Caki2 (cell line): ENCODE measurements around the gene GPALPP1. TPM values are rescaled to one million over a fixed set of nuclear protein-coding genes. Genes with fewer than 3 reads are reported as not detected.
A peak's percentile ranks its signal among the peaks of the same experiment; 100 is the strongest.
"Not testable (repeated sequence)": the region's sequence is repeated elsewhere in the genome, so short reads cannot be mapped to it uniquely, and the experiment has no call there.

Source experiments
- DNase-seq: peaks from one replicate; pipeline ENCODE4 v3.0.0-alpha.2; 2015; ENCODE audit warnings: low read depth
- in situ Hi-C: cut with HindIII; loops from 2 replicates; pipeline ENCODE4 v1.10.0; 2016; ENCODE audit warnings: low sequenced_read_pairs, low pct_unique_long_range_greater_than_20kb, mixed read lengths
- total RNA-seq: library from RNA; depleted of rRNA; stranded (reverse); fragments of >200 nt; shearing (Covaris generic); gene quantifications from 2 replicates; pipeline ENCODE4 v1.2.3, GENCODE V29; 2014; ENCODE audit warnings: low replicate concordance; rRNA removed

Gene GPALPP1
- total RNA-seq: 13.8 and 20.9 TPM in 2 replicates

- in situ Hi-C loops: no loop called here
- DNase-seq: peak; percentile 74
Measured at GRCh38 chr13:44989071-44989889, at the start of gene GPALPP1, which contains the start of gene NUFIP1. TSS of gene GPALPP1 (plus strand) at chr13:44989538. CDS start at chr13:44989655, 117 bp downstream. TSS of gene NUFIP1 (minus strand) at chr13:44989471. CDS start at chr13:44989436, 35 bp downstream.

- DNase-seq, in situ Hi-C loops: not testable (repeated sequence)
Measured at GRCh38 chr13:44943411-44943810, 45.9 kb upstream of the GPALPP1 start.

GRCh38 chr13:44951184-44951583 lies 38.2 kb upstream of the GPALPP1 start:
- in situ Hi-C loops: no loop called here
- DNase-seq: no peak

GRCh38 chr13:44952671-44953070 lies 36.7 kb upstream of the GPALPP1 start:
- no peak for DNase-seq
- in situ Hi-C loops: no loop called here

- in situ Hi-C loops: no loop called here
- DNase-seq: no peak
Measured at GRCh38 chr13:44954224-44954623, 35.1 kb upstream of the GPALPP1 start.

GRCh38 chr13:44955406-44955805 lies 33.9 kb upstream of the GPALPP1 start:
- in situ Hi-C loops: no loop called here

GRCh38 chr13:44961997-44962396 lies 27.3 kb upstream of the GPALPP1 start:
- no peak for DNase-seq
- in situ Hi-C loops: no loop called here

More at GRCh38 chr13:44955406-44955805, 33.9 kb upstream of the GPALPP1 start:
- DNase-seq: no peak

GRCh38 chr13:44967704-44968433 lies 21.5 kb upstream of the GPALPP1 start:
- in situ Hi-C loops: no loop called here
- DNase-seq: no peak

GRCh38 chr13:44968434-44968815 lies 20.9 kb upstream of the GPALPP1 start:
- DNase-seq: no peak
- in situ Hi-C loops: no loop called here

GRCh38 chr13:44969551-44970484 lies 19.5 kb upstream of the GPALPP1 start:
- peak; percentile 37 for DNase-seq
- in situ Hi-C loops: no loop called here

DNA sequence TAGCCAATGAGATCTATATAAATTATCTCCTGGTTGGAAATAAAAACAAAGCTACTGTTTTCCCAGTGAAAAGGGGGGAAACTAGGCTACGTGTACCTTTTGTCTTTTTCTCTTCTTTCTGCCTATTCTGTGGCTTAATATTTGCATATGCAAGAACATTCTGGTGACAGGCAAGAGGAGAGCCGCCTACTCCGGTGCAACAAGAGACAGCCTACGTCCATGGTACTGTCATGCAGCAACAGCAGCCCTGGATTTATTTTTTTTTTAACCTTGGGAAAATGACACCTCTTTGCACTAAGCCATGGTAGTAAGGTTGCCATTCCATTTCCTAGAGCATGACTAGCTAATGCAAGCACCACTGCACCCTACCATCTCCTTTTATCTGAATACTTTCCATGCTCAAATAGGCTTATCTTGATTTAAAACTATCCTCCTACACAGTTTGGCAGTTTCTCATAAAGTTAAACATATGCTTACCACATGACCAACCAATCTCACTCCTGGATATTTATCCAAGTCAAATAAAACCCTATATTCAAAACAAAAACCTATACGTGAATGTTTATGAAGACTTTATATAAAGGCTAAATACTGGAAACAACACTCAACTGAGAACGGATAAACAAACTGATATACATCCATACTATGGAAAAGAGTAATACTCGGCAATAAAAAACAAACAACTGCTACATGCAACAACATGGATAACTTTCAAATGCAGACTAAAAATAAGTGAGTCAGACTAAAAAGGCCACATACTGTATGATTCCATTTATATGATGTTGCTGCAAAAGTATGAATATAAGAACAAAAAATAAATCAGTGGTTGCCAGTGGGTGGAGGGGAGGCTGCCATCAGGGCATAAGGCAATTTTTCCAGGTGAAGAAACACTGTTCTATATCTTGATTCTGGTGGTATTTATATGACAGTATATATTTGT lies 17.4 kb upstream of the GPALPP1 start:
- in situ Hi-C loops: no loop called here
- no peak for DNase-seq

DNA sequence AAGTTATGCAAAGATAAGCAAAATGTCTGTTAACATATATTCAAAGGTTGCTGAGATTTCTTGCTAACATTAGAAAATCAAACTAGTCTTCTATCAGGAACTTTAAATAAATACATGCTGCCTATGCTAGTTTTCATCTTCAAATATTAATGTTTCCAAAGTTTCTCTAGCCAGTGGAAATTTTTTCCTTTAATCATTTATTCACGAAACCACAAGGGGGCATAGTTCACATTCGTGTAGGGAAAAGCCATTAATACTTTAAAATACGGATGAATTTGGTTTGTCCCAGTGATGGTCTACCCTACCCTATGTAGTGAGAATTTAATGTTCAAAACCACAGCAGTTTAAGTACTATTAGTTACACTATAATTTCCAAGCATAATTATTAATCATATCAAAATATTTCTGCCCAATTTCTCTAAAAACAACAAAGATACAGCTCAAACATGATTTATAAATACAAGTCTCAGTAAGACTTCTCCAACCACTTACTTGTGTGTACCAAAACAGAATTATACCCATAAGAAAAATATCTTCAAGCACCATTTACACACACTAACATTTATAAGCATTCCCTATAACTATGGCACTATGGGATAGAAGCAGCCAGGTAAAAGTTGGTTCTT lies 16.3 kb upstream of the GPALPP1 start:
- peak; percentile 17 for DNase-seq
- in situ Hi-C loops: no loop called here

DNA sequence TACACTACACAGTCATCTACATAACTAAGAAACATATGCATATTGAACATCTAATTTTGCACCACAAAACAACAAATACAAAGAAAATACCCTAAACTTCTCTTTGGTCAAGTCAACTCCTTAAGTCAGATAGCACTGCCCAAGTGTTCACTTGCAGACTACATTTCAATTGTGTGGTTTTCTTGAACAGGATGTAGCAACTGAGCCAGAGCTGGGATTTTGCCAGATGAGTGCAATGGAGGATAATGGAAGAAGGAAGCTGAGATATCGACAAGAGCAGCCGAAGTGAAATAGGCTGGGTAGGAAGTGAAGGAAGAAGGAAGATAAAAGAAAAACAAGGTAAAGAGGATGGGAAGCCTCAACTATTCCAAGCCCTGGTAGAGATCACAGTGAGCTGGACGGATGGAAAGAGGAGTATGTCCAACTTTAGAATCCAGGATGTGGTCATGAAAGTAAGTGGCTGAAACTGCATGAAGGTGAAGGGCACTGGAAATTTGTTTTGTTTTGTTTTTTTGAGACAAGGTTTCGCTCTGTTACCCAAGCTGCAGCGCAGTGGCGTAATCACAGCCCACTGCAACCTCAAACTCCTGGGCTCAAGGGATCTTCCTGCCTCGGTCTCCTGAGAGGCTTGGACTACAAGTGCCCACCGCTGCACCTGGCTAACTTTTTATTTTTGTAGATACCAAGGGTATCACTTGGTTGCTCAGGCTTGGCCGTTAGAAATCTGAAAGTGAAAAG lies 15.1 kb upstream of the GPALPP1 start:
- in situ Hi-C loops: no loop called here
- no peak for DNase-seq

DNA sequence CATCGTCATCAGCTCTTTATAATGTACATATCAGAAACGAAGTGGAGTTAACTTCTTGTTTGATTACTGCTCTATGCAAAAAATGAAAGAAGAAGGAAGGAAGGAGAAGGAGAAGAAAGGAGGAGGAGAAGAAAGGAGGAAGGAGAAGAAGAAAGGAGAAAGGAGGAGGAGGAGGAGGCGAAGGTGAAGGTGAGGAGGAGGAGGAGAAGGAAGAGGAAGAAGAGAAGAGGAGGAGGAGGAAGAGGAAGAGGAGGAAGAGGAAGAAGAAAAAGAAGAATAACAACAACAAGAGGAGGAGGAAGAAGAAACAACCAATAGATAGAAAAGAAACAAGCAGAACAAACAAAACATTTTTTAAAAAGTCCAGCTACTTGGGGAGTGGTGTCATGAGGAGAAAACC lies 13.1 kb upstream of the GPALPP1 start:
- in situ Hi-C loops: no loop called here
- no peak for DNase-seq

- in situ Hi-C loops: no loop called here
- no peak for DNase-seq
Measured at GRCh38 chr13:44976949-44977583, 12.3 kb upstream of the GPALPP1 start.

DNA sequence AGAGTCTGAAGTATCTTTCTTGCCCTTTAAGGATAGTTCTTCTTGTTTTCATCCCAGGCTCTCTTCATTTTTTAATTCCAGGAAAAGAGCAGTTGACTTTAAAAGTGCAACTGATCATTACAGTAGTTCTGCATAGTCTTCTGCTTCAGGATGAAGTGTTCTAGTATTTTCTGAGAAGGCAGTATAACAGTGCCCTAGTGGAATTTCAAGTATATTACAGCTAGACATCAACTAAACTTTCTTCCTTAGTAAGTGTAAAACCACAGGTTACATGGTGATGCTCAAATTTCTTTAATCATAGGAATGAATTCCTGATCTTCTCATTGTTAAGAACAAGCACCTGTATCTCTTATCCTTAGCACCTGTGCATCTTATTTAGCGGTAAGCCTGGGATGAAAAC lies 11.0 kb upstream of the GPALPP1 start:
- DNase-seq: no peak
- in situ Hi-C loops: no loop called here
